Lung (tissue), 4 donors: ENCODE results near the gene IL22. TPM values are rescaled to one million over a fixed set of nuclear protein-coding genes. Genes with fewer than 3 reads are reported as not detected.

Experiments used
- polyA plus RNA-seq, 2 donors: library from polyadenylated mRNA; stranded (reverse); fragments of 200-250 nt; gene quantifications; one replicate each; pipeline ENCODE4 v1.2.1, GENCODE V29; 2013
- total RNA-seq, 2 donors: library from RNA; depleted of rRNA in 1 of 2; stranded (reverse); fragments of >200 nt in 1 of 2; gene quantifications; one replicate each; pipeline ENCODE4 v1.2.1, GENCODE V29; 2014 to 2021
- donor health status: Bipolar disorder and iron deficiency.
- donor health status: healthy.
- donor health status: DM: yes; HTN: yes; CAD: no.

Gene IL22
- total and polyA plus RNA-seq, 4 donors, result 0.46 TPM; not detected in 3

Other genes starting within 250 kb of the IL22 start
- gene IFNG, start 93.9 kb downstream of the IL22 start, total RNA-seq, result under 1 TPM; 0.40 to 0.49 TPM
- under 1 TPM in 1 of 2 donors, not detected in 1; 0.22 TPM for gene IFNG, start 93.9 kb downstream of the IL22 start, polyA plus RNA-seq
- gene IL26, start 27.8 kb downstream of the IL22 start, total RNA-seq, result not detected
- gene IL26, start 27.8 kb downstream of the IL22 start, polyA plus RNA-seq, result not detected
- 10 to 100 TPM; 14.9 to 29.7 TPM for gene MDM1, start 78.8 kb upstream of the IL22 start, total RNA-seq
- 1 to 10 TPM; 6.7 to 9.8 TPM for gene MDM1, start 78.8 kb upstream of the IL22 start, polyA plus RNA-seq